ENCODE measurements around the gene RPL22.

GRCh38 chr1:6154525-6155319, 44.7 kb downstream of the RPL22 start:
- TF ChIP-seq GATA3 (IDR thresholded peaks at IDR 0.05; ENCODE audit: low read depth, low read length) (no peak), GATA2 (IDR thresholded peaks at IDR 0.05; ENCODE audit: low read depth, low read length) (no peak)
